Measurements from ENCODE around the gene SLC25A47. TPM values are rescaled to one million over a fixed set of nuclear protein-coding genes. Genes with fewer than 3 reads are reported as not detected.

The SLC25A47 gene
- polyA plus RNA-seq, 3 donors: not detected

GRCh38 chr14:100330007-100330344 lies 6.8 kb downstream of the SLC25A47 start:
- H3K36me3 ChIP-seq (replicated peaks in 1 of 2; ENCODE audit: control insufficient read depth in 1 of 2, insufficient read depth in 2 of 2, low read length in 2 of 2): peaks cover 24 to 30% of the 10 kb centered on the region in 2 donors
- H3K4me2 ChIP-seq (replicated peaks; ENCODE audit: extremely low read depth, low read length, poor library complexity, severe bottlenecking): no peak overlapping the region
- no peak overlapping the region for H3K4me3 ChIP-seq (replicated peaks in 1 of 3; ENCODE audit: low read depth in 2 of 3, low read length in 3 of 3)
- Mint-ChIP-seq H3K27me3 (ENCODE audit: low read depth in 3 of 3) (peaks cover 0 to 4% (median 2%) of the 10 kb centered on the region in 3 donors), H3K27ac (no peak overlapping the region), H3K36me3 (peaks cover 27 to 41% of the 10 kb centered on the region in 2 donors), H3K9me3 (peaks cover 0 to 3% (median 0%) of the 10 kb centered on the region in 7 donors), H3K4me1 (no peaks in the 10 kb centered on the region), H3K4me3 (no peak overlapping the region)
- H3K9me3 ChIP-seq (replicated peaks in 1 of 2; ENCODE audit: control insufficient read depth in 1 of 2, insufficient read depth in 1 of 2, low read length in 2 of 2): no peaks in the 10 kb centered on the region
- no peaks in the 10 kb centered on the region for H3K4me1 ChIP-seq (ENCODE audit: control insufficient read depth in 1 of 2, insufficient read depth in 2 of 2, low read length in 2 of 2)
- DNase-seq: no peak
- no peaks in the 10 kb centered on the region for H3K27me3 ChIP-seq (ENCODE audit: control insufficient read depth in 2 of 2, insufficient read depth in 2 of 2, low read length in 2 of 2)
- no peak overlapping the region for H3K9ac ChIP-seq (ENCODE audit: insufficient read depth, low read length, poor library complexity, severe bottlenecking)
- no peak overlapping the region for H2AFZ ChIP-seq (ENCODE audit: insufficient read depth, low read depth, low read length, poor library complexity, severe bottlenecking)
- TF ChIP-seq CTCF (IDR thresholded peaks at IDR 0.05): no peak
- no peak overlapping the region for H3K27ac ChIP-seq (ENCODE audit: low read depth in 1 of 2, low read length in 2 of 2)
- 88% methylated on average over 8 of the region's 11 CpGs for WGBS (ENCODE audit: insufficient coverage)
- no peaks in the 10 kb centered on the region for H3K79me2 ChIP-seq (ENCODE audit: insufficient read depth, low read length)
- peaks cover 28% of the 10 kb centered on the region for H4K20me1 ChIP-seq (ENCODE audit: insufficient read depth, low read length)
- intact Hi-C loops (cut with micrococcal nuclease): no loop called here

- TF ChIP-seq CTCF (IDR thresholded peaks at IDR 0.05): no peak
- intact Hi-C loops (cut with micrococcal nuclease): no loop called here
- Histone ChIP-seq H3K79me2 (ENCODE audit: insufficient read depth, low read length) (no peaks in the 10 kb centered on the region), H3K9me3 (replicated peaks in 1 of 2; ENCODE audit: control insufficient read depth in 1 of 2, insufficient read depth in 1 of 2, low read length in 2 of 2) (no peaks in the 10 kb centered on the region), H3K36me3 (replicated peaks in 1 of 2; ENCODE audit: control insufficient read depth in 1 of 2, insufficient read depth in 2 of 2, low read length in 2 of 2) (peaks cover 27 to 35% of the 10 kb centered on the region in 2 donors), H3K4me2 (replicated peaks; ENCODE audit: extremely low read depth, low read length, poor library complexity, severe bottlenecking) (no peak overlapping the region), H4K20me1 (ENCODE audit: insufficient read depth, low read length) (peaks cover 29% of the 10 kb centered on the region), H3K9ac (ENCODE audit: insufficient read depth, low read length, poor library complexity, severe bottlenecking) (no peak overlapping the region), H2AFZ (ENCODE audit: insufficient read depth, low read depth, low read length, poor library complexity, severe bottlenecking) (no peak overlapping the region), H3K27me3 (ENCODE audit: control insufficient read depth in 2 of 2, insufficient read depth in 2 of 2, low read length in 2 of 2) (no peaks in the 10 kb centered on the region), H3K27ac (ENCODE audit: low read depth in 1 of 2, low read length in 2 of 2) (no peak overlapping the region), H3K4me1 (ENCODE audit: control insufficient read depth in 1 of 2, insufficient read depth in 2 of 2, low read length in 2 of 2) (no peaks in the 10 kb centered on the region), H3K4me3 (replicated peaks in 1 of 3; ENCODE audit: low read depth in 2 of 3, low read length in 3 of 3) (no peak overlapping the region)
- Mint-ChIP-seq H3K27ac (no peak overlapping the region), H3K27me3 (ENCODE audit: low read depth in 3 of 3) (peaks cover 0 to 4% (median 2%) of the 10 kb centered on the region in 3 donors), H3K9me3 (peaks cover 0 to 3% (median 0%) of the 10 kb centered on the region in 7 donors), H3K4me3 (no peak overlapping the region), H3K36me3 (peaks cover 31 to 46% of the 10 kb centered on the region in 2 donors), H3K4me1 (no peaks in the 10 kb centered on the region)
- DNase-seq: no peak
- WGBS (ENCODE audit: insufficient coverage): 93% methylated on average over 7 of the region's 13 CpGs
These were observed 7.3 kb downstream of the SLC25A47 start for GRCh38 chr14:100330388-100330931.
